Prostate gland (tissue), 2 donors: ENCODE results near the gene INTS1.

Experiments
- POLR2A ChIP-seq: fragments of 450-650 bp; IDR thresholded peaks from one replicate; pipeline ENCODE4 v1.6.1; 2016; ENCODE audit warnings: antibody characterized with exemption, mild to moderate bottlenecking
- TF ChIP-seq, protein P1 (sequence below), 4 experiments: fragments of 200-600 bp in 2 of 4; fragments of 450-650 bp in 2 of 4; sonication (generic) in 2 of 4; IDR thresholded peaks; 1 replicate in 3 of 4; 2 replicates in 1 of 4; pipeline ENCODE4 v1.5.1; 2016 to 2019; ENCODE audit warnings: antibody characterized with exemption in 4 of 4, mild to moderate bottlenecking in 2 of 4, moderate library complexity in 2 of 4

DNA sequence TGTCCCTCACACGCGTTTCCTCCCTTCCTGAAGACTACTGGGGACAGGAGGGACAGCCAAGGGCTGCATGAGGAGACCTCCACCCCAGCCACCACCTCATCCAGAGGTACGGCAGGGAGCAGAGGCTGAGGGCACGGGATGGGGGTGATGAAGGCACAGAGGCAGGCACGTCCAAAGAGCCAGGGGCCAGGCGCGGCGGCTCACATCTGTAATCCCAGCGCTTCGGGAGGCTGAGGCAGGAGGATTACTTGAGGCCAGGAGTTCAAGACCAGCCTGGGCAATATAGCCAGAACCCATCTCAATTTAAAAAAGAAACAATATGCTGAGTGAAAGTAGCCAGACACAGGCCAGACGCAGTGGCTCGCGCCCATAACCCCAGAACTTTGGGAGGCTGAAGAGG is 48.2 kb downstream of the INTS1 start:
- TF ChIP-seq, protein P1, sequence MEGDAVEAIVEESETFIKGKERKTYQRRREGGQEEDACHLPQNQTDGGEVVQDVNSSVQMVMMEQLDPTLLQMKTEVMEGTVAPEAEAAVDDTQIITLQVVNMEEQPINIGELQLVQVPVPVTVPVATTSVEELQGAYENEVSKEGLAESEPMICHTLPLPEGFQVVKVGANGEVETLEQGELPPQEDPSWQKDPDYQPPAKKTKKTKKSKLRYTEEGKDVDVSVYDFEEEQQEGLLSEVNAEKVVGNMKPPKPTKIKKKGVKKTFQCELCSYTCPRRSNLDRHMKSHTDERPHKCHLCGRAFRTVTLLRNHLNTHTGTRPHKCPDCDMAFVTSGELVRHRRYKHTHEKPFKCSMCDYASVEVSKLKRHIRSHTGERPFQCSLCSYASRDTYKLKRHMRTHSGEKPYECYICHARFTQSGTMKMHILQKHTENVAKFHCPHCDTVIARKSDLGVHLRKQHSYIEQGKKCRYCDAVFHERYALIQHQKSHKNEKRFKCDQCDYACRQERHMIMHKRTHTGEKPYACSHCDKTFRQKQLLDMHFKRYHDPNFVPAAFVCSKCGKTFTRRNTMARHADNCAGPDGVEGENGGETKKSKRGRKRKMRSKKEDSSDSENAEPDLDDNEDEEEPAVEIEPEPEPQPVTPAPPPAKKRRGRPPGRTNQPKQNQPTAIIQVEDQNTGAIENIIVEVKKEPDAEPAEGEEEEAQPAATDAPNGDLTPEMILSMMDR (IDR thresholded peaks at IDR 0.05), result no peak
- no peak for TF ChIP-seq POLR2A
